HG02885 (cell line): Measurements from ENCODE around the gene SECISBP2L.
"Not testable (repeated sequence)": the region's sequence is repeated elsewhere in the genome, so short reads cannot be mapped to it uniquely, and the experiment has no call there.

Experiments used
- ATAC-seq: cut with Tn5 transposase; IDR thresholded peaks from one replicate; pipeline ENCODE4 v1.9.1; 2021; ENCODE audit warnings: mild to moderate bottlenecking; ENCODE audit not compliant: unreplicated experiment, poor library complexity

Gene SECISBP2L

GRCh38 chr15:48999314-48999713 is 46.9 kb downstream of the SECISBP2L start:
- ATAC-seq, result no peak

- ATAC-seq, result no peak
These were observed 50.0 kb downstream of the SECISBP2L start for GRCh38 chr15:48996276-48996675.

DNA sequence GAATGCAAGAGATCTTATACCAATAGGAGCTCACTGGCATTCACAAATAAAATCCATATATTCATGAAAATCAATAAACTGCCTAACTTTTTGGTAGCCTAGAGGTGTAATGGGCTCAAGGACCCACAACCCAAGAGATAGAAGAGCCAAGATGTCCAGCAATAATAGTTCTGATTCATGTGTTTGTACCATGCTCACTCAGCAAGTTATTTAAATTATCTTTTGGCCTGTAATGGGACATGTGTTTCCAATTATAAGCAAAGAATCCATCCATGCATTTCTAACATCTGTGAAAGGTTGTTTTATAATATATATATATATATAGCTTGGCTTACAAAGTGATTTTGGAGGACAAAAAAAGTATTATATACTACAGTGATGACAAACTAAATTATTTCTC is 52.9 kb downstream of the SECISBP2L start:
- ATAC-seq, result no peak

- ATAC-seq, result peak; percentile 95
These were observed 53.7 kb downstream of the SECISBP2L start for GRCh38 chr15:48992545-48992944.

GRCh38 chr15:48992096-48992495 is 54.1 kb downstream of the SECISBP2L start:
- ATAC-seq, result no peak

DNA sequence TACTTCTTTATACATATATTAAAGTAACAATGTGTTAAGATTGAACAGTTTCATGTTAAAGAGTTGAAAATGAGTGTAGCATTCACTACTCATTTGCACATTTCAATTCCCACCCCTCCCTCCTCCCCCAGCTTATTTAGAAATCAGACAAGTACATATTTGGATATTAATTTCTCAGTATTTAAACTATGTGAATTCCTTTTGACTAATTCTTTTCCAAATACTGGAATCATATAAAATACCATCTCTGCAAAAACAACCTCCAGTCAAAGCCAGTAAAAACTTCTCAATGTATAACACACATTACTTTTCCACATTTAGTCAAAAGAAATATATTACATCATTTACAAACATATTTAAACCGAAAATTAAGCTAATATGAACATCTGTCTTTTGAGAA is 57.1 kb downstream of the SECISBP2L start:
- ATAC-seq, result no peak

GRCh38 chr15:48987142-48987541 is 59.1 kb downstream of the SECISBP2L start:
- ATAC-seq, result no peak

DNA sequence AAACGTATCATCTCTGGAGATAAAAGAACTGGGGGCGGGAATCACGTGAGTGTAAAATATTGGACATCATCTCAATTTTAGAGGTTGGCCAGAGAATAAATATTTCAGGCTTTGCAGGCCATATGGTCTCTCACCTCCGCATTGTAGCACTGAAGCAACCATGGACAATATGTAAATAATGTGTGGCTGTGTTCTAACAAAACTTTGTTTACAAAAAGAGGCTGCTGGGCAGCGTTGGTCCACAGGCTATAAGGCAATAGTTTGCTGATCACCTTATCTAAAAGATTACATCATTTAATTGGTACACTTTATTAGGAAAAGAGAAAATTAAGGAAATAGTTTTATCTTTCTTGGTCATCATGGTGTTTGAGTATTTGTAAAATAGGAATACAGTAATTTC is 60.0 kb downstream of the SECISBP2L start:
- no peak for ATAC-seq

DNA sequence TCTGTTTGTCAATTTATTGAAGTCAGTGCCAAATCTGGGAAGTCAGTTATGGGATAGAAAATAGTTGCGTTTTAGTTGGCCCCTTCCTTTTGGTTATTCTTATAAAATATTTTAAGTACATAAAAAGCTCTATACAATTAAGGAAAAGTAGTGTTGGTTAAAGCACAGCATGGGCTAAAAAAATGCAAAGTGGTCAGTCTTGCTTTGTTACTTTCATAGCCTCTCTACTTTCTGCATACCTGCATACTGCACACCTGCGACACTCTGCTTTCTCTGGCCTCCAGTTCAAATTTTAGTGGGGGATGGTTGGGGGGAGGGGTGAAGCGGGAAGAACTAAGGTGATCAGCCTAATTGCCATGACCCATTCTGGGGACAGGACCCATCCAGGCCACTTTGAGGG is 60.7 kb downstream of the SECISBP2L start:
- no peak for ATAC-seq

DNA sequence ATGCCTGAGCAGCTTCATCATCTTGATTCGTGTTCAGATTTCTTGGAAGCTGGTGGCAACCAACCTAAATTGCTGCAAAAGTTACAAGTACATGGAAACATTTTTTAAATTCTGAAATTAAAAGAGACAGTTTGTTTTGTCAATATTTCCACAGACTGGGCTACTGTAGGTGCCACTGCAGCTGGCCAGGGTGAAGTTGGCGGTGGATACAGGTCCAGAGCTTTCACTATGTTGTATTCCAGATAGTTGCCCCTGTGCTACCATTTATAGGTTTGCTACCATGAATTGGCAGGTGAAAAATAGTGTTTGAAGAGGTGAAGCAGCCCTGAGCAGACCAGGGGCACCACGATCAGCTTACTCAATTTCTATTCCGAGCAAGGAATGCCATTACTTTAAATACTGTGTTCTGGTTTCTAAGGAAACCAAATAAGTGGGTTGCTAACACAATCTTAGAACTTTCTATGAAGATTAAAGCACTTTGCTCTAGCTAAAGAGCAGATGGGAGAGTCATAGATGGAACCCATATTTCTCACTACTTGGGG is 61.4 kb downstream of the SECISBP2L start:
- ATAC-seq, result no peak

- no peak for ATAC-seq
These were observed 62.1 kb downstream of the SECISBP2L start for GRCh38 chr15:48984021-48984710.

GRCh38 chr15:48983300-48983699 is 62.9 kb downstream of the SECISBP2L start:
- ATAC-seq, result no peak

GRCh38 chr15:48981941-48982340 is 64.3 kb downstream of the SECISBP2L start:
- ATAC-seq, result no peak

GRCh38 chr15:48978638-48979037 is 67.6 kb downstream of the SECISBP2L start:
- ATAC-seq, result no peak

DNA sequence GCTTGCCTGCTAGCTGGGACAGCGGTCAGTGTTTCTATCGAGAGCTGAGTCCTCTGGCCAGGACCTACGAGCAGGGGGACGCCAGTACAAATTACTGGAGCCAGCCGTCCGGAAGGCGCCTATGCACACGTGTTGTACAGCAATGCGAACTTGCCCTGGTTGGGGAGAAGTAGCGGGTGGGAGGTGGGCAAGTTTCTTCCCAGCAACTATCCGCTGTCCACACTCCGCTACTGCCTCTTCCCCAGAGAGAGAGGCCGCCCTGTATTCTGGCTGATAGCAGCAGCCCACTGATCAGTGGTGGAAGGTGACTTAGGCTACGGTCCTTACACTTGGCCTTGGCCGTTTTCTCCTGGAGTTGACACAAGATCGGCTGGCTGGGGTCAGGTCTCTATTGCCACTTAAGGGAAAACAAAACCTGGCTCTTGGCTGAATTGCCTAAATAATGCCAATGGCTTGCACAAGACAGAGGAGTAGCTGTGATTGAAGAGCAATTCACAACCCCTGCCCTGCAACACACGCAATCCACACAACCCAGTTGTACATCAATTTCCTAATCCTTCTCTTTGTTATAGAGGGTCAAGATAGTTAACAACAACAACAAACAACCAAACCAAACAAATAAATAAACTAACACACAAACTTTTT is 69.7 kb downstream of the SECISBP2L start:
- ATAC-seq, result no peak

GRCh38 chr15:48975472-48976419 is 70.5 kb downstream of the SECISBP2L start:
- ATAC-seq, result peak; percentile 96

- no peak for ATAC-seq
These were observed 71.4 kb downstream of the SECISBP2L start for GRCh38 chr15:48974882-48975281.

- no peak for ATAC-seq
These were observed 73.3 kb downstream of the SECISBP2L start for GRCh38 chr15:48972750-48973503.

DNA sequence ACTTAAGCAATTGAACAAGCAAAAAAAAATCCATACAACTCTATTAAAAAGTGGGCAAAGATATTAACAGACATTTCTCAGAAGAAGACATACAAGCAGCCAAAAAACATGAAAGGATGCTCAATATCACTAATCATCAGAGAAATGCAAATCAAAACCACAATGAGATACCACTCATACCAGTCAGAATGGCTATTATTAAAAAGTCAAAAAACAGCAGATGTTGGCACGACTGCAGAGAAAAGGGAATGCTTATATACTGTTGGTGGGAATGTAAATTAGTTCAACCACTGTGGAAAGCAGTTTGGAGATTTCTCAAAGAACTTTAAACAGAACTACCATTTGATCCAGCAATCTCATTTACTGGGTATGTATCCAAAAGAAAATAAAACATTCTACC is 75.3 kb downstream of the SECISBP2L start:
- not testable (repeated sequence) for ATAC-seq

GRCh38 chr15:48968066-48968465 is 78.2 kb downstream of the SECISBP2L start:
- ATAC-seq, result no peak
